Stimulated activated CD8-positive, alpha-beta memory T cell treated with anti-CD3 and anti-CD28 coated beads, Interleukin-4, amount 100 ng/mL, for 4 hours (primary cell): ENCODE data around the gene PPFIBP2.
"Not testable (repeated sequence)": the region's sequence is repeated elsewhere in the genome, so short reads cannot be mapped to it uniquely, and the experiment has no call there.

Experiments used
- DNase-seq, 2 donors: peaks; one replicate each; pipeline ENCODE4 v3.0.0-alpha.2; 2020; ENCODE audit warnings: low read depth in 2 of 2, low spot score in 1 of 2

Gene PPFIBP2

DNA sequence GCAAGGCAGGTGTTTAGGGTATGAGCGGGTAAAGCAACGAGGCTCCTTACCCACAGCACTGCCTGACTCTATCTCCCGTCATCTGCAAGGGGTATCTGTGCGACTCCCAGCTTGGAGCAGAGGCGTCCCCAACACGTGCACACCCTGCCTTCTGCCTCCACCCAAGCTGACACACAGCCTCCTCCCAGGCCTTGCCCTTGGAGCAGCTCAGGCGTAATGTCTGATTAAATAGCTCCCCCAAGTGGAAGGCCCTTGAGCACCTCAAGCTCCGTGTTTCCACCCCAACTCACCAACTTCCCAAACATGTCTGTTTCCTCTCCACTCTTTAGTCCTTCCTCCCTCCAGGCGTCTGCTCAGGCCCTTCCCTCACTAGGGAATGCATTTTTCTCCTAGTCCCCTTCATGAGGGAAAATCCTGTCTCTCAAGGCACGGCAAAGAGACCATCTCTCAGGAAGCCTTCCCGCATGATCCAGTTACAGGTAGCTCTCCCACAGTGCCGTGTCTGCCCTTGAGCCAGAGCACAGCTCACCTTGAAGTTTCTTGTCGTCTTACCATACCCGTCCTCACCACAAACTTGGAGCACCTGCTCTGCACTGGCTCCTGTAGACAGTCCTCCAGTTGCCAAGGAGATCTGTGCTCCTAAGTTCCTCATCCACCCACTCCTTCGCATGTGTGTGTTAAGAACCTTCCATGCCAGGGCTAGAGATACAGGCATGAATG lies 143.7 kb downstream of the PPFIBP2 start:
- DNase-seq = no peak

DNA sequence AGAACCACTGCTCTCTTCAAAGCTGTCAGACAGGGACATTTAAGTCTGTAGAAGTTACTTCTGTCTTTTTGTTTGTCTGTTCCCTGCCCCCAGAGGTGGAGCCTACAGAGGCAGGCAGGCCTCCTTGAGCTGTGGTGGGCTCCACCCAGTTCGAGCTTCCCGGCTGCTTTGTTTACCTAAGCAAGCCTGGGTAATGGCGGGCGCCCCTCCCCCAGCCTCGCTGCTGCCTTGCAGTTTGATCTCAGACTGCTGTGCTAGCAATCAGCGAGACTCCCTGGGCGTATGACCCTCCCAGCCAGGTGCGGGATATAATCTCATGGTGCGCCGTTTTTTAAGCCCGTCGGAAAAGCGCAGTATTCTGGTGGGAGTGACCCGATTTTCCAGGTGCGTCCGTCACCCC lies 149.7 kb downstream of the PPFIBP2 start:
- not testable (repeated sequence) for DNase-seq

DNA sequence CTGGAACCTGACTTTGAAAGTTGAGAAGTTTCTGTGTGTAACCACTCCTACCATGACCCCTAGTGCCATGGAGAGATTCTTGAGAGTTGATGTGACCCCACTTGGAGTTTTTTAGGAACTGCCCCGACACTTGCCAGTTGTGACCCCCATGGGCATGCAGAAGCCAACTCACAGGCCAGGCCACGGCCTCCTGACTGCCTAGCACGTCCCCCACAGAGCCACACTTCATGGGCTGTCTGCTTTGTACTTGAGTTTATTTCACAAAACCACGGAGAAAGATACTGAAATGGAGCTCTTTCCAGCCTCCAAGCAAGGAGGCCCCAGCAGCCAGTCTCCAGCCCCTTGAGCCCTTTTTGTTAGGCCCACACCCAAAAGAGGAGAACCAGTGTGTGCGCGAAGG lies 151.1 kb downstream of the PPFIBP2 start:
- no peak for DNase-seq

DNA sequence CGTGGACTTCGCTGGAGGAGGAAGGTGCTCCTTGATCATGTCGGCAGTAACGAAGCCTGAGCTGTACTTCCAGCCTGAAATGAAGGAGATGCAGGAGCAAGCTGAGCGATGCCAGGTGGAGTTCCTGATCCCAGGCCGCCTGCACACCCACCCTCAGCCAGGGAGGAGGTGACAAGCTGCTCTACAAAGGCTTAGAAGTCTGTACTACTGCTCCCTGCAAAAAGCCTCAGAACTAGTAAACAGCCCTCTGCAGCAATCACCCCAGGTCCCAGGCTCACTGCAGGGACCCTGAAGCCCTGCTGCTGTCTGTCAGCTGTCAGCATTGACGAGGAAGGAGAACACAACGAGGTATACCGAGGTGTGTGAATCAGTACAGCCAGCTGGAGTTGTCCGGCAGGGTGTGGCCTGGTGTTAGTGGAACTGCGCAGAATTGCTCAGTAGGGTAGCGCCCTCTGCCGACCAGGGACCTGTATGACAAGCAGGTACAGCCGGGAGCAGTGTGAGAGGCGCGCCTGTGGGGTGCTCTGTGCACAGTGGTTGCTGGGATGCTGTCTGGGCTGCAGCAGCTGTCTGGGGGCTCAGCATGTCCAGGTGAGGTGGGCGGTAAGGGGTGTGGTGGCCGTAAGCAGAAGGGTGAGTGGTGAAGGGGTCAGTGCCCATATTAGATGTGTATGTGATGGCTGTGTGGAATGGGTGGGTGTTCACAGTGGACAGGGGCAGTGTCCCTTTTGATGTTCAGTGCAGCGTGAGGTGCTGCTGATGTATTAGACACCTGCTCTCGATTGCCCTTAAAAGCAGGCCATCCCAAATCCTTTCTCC lies 151.9 kb downstream of the PPFIBP2 start:
- DNase-seq = peak; percentile 18 to 43

DNA sequence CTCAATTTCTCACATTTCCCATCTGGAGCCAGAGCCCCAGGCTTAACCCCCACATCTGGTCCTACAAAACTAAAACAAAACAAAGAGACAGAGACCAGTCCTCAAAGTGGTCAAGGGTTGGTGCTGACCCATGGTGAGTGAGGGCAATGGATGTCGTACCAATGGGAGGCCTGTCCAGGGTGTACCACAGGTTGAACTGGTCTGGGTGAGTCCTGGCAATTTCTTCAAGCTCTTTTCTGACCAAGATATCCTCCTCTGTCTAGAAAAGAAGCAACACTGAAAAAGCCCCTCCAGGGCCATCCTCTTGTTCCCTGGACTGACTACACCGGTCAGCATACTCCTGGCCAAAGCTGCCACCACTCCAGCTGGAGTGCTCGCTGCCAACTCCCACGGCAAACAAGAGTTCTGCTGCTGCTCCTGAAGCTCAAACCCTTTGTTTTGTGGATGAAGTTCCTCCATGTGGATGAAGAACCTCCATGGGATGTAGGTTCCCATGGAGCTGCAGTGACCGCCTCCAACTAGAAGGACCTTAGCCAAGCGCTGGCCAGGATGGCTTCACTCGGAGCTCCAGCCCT lies 152.6 kb downstream of the PPFIBP2 start:
- no peak for DNase-seq

DNA sequence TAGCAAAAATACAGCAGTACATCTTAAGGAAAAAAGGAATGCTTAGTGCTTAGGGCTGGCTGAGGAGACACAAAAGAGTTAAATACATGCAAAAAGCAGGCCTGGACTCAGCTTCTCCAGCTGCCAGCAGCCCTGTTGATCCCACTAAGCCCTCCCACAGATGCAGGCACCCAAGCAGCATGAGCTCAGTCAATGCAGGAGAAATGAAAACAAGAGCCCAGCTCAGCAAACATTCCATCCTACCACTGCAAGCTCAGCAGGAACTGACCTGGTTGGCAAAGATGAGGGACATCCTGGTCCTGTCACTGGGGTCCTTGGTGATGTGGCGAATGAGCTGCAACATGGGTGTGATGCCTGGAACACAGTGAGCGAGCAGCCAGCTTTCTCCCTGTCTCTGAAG lies 153.7 kb downstream of the PPFIBP2 start:
- no peak for DNase-seq

DNA sequence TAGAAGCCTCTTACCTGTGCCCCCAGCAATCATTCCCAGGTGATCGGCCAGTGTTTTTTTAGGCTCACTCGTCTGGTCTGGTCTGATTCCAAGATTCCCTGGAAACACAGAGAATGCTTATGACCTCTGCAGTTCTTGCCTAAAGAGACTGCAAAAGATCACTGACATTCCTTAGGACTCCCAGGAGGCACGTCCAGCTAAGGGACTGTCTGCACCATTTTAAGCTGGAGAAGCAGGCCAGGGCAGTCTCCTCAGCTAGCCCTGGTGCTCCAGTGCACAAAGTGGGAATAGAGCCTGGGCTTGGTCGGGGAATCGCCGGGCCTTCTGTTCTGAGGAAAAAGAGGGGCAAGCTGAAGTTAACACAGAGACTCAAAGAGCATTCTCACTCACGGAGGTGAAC lies 154.7 kb downstream of the PPFIBP2 start:
- no peak for DNase-seq

DNA sequence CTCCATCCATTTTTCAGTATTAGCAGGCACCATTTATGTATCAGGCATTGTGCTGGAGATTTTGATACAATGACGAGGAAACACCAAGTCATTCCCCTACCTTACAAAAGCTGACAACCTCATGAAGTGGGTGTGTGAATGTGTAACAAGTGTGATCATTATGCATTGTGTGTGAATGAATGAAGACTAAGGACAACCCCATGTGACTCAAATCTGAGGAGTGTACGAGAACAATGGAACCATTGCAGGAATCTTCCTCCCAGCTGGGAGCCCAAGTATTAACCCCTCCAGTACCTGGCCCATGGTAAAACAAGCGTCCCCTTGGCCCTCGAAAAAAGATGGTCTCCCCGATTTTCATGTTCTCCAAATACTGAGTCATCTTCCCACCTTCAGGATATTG lies 155.1 kb downstream of the PPFIBP2 start:
- DNase-seq = no peak

DNA sequence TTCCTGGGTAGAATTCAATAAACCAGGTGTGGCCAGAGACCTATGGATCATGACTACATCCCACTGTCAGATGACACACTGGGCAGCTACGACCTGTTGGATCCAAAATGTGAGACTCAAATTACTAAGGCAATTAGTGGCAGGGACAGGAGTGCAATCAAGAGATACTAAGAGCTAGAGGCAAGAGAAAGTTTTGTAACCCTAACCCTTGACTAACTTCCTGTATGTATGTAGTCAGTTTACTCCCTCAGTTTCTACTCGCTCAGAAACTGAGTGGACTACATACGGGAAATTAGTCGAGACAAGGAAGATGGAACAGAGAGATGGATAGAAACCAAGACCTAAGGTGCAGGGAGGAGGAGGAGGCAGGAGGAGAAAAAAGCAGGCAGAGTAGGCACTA lies 156.8 kb downstream of the PPFIBP2 start:
- DNase-seq = no peak

DNA sequence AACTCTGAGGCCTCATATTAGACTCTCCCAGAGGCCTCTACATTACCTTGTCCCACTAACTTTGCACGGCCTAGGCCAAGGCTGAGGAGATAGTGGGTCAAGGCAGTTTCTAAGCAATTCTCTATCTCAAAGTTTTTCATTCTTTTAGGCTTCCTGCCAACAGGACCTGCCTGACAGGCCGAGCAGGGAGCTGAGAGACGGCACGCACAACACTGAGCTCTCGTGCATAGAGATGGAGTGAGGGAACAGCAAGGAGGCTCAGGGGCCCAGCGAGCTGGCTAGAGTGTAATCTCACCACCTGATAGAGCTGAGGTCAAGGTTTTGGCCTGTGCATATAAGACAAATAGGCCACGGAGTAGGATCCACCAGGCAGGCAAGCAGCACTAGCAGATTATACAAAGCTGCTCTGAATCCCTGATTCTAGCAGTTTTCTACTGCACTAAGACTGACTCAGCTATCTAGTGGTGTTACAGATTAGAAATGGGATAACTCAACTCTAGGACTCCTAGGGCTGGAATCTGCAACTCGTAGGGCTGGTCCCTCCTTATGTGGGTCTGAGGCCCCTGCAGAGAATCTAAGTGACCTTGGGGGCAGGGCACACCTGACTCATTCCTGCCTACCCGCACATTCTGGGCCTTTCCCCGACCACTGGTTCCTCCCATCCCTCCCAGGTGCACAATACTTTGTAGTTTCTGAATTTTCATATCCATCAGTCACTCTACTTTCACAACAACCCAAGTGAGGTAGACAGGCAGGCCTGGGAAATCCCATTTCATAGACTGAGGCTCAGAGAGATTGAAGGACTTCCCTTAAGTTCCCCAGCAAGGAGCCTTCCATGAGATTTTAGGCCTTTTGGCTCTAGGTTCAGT lies 157.8 kb downstream of the PPFIBP2 start:
- no peak for DNase-seq

DNA sequence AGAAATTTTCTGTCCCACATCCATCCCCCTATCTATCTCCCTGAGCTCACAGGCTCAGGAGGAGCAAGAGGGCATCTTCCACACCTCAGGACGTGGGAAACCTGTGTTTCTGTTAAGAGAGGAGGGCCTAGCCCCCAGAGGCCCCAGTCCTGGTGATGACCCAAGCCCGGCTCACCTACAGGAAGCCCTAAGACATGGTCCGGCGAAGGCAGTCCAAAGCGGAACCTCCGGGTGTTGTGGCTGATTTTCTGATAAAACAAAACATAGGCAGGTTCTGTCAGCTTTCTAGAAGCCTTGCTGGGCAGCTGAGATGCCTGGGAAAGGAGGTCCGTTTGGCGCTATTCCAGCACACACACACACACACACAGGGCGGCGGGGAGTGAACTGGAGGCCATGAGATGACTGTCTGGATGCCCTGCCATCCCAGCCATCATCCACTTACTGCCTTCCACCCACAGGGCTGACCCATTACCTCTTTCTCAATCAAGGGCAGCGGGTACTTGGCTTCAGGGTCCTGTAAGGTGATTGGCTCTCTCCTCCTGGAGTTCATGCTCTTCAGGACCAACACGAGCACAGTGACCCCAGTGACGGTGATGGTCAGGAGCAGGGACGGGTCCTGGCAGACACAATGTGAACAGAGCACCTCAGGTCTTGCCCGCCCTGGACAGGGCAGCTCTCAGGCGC lies 158.6 kb downstream of the PPFIBP2 start:
- DNase-seq = no peak

DNA sequence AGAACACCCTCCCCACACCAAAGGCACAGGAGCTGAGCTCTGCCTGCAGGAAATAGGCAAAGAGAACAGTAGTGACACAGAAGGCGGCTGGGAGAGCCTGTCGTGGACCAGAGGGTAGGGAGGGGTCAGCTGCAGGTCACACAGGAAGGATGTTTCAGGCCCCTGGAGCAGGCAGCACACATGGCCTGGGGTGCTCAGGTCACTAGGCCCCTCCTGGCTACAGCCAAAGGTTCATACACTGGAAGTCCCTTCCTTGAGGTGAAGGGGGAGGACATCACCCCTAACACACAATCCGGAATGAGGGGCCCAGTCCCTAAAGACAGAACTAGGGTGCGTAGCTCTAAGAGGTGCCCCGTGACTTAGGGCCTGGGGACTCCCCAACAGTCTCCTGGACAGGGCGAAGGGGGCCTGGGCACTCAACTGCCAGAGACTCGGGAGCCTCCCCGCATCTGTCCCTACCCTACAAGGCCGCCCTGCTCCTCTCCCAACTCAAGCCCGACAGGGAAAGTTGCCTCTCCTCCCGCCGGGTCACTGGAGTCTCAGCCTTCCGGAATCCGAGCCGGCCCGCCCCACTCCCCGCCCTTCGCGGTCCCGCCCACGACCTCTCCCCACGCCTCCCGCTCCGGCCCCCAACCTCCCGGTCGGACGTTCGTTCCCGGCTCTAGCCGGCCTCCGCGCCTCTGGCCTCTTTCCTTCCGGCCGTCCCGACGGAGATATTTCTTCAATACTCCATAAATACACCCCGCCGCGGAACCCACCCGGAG lies 159.3 kb downstream of the PPFIBP2 start, which contains the start of gene CYB5R2:
TSS of gene CYB5R2 (minus strand) at position 541 of the 764 bp plus-strand sequence. CDS start 675 bp downstream, outside the sequence.
- DNase-seq = no peak

DNA sequence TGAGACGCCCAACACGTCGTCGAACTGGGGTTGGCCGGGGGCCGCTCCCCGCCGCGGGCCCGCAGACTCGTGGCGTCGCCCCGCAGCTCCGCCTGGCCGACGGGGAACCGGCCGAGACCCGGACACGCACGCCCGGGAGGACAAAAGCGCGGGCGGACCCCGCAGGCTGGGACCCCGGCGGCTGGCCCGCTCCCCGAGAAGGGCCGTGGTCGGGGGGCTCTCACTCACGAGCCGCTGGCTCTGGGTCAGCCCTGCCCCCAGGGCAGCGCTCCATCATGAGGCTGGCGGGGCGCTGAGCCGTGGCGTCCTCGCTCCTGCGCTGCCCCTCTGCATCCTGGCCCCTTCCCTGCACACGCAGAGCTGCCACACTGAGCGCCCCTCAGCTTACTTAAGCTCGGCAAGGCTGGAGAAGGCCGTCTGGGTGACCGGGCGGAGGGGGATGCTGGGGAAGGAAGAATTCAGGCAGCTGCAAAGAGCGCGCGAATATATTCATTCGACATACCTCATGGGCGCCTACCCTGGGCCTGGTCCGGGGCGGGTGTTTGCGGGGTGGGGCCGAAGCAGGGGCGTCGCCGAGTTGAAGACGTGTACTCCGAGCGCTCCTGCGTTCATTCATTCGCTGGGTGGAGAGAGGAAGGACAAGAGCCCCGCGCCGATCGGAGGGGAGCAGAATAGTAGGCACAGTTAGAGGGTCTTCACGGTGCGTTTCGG lies 160.1 kb downstream of the PPFIBP2 start:
- no peak for DNase-seq

DNA sequence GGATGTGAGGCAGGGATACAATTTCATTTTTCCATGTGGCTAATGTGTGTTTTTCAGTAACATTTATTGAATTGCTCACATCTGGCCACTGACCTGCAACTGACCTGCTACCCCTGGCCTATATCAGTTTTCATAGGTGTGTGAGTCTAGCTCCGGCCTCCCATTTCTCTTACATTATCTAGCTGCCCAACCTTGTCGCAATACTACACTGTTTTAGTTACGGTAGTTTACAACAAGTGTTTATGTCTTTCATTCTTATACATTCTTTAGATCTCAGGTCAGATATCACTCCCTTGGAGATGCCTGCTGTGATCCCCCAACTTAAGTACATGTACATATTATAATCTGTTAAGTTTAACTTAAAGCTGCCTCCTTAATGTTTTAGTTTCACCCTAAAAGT lies 161.8 kb downstream of the PPFIBP2 start:
- DNase-seq = no peak

DNA sequence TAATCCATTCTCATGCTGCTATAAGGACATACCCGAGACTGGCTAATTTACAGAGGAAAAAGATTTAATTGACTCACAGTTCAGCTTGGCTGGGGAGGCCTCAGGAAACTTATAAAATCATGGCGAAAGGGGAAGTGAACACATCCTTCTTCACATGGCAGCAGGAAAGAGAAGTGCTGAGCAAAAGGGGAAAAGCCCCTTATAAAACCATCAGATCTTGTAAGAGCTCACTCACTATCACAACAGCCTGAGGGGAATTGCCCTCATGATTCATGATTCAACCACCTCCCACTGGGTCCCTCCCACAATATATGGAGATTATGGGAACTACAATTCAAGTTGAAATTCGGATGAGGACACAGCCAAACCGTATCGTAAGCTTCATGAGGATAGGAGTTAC lies 163.3 kb downstream of the PPFIBP2 start:
- no peak for DNase-seq

DNA sequence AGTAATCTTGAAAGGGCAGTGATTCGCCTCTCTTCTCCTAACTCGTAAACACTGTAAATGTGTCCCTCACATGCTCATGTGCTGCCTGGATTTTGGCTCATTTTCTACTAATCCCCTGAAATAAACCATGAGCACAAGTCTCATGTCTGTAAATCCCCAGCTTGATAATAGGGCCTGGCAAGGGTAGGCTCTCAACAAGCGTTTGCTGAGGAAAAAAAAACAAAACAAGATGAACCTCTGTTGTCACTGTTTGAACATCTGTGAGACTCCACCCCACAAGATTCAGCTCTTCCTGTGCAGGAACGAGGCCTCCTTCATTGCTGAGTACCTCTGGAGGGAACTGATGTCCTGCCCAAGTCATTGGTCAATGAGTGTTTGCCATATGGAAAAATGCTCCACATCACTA lies 164.0 kb downstream of the PPFIBP2 start:
- DNase-seq = no peak

DNA sequence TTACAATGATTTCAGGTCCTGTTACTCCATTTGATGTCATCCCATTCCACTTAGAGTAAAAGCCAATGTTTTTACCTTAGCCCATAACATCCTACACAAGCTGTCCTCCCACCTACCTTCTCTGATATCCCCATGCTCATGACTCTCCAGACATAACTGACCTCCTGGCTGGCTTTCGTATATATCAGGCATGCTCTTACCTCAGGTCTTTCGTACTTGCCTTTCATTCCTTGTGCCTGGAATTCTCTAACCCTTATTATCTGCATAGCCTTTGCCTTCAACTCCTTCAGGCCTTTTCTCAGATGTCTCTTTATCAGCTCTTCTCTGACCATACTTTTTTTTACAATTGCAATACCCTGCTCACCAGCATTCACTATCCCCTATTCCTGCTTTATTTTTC lies 169.8 kb downstream of the PPFIBP2 start:
- no peak for DNase-seq

DNA sequence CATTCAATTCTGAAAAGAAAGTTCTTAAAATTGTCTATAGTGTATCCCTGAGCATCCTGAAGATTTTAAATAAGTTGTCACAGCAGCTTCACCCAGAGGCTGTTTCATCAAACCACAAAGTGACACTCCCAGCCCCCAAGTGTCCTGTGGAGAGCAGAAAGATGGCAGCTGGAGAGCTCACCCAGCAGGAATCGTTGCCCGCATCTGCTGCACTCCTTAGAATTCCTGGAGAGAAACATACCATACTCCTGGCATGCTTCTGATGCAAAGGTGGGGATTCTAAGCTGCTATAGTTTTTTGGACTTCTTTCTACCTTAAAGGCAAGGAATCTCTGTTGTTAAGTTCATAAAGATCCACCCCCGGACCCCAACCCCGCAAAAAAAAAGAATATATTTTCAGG lies 173.0 kb downstream of the PPFIBP2 start:
- no peak for DNase-seq

DNA sequence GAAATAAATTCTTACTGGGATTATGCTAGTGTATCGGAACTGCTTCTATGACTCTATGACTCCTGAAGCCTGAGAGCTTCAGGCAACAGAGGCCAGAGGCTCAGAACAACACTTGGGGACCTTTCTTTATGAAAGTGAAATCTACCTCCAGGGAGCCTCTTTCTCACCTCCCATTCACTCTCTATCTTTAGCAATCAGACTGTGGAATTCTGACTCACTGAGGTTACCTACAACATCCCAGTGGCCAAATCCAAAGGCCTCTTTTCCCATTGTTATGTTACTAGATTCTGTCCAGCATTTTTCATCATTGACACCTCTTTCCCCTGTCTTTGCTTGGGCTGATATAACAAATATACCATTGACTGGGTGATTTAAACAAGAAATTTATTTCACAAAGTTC lies 173.6 kb downstream of the PPFIBP2 start:
- no peak for DNase-seq
